IMR-90 (cell line): ENCODE data around the gene KCNE4.

Experiments used
- CTCF ChIP-seq: conservative IDR thresholded peaks from 2 replicates; pipeline ENCODE4 v1.5.1; 2012; ENCODE audit warnings: mild to moderate bottlenecking, low read depth, low read length, improper control_type of control experiment
- POLR2A ChIP-seq: IDR thresholded peaks from 2 replicates; pipeline ENCODE4 v1.6.1; 2012; ENCODE audit warnings: mild to moderate bottlenecking, low read depth, low read length

- no peak for TF ChIP-seq CTCF
- no peak for TF ChIP-seq POLR2A
Observed at GRCh38 chr2:223068071-223068470, 16.1 kb downstream of the KCNE4 start.
